Stomach (tissue), 9 donors: ENCODE data around the gene SLC6A11. TPM values are rescaled to one million over a fixed set of nuclear protein-coding genes. Genes with fewer than 3 reads are reported as not detected.

Experiments
- DNase-seq, 2 donors: peaks; one replicate each; pipeline versions ENCODE4 v3.0.0 to v3.0.0-alpha.2; 2013 to 2019
- H3K27ac ChIP-seq, 5 donors: fragments of 200-600 bp in 4 of 5; sonication (generic) in 4 of 5; one replicate each; pipeline ENCODE4 v1.5.1; 2013 to 2019; ENCODE audit warnings: mild to moderate bottlenecking in 1 of 5, moderate library complexity in 1 of 5
- H3K27me3 ChIP-seq, 3 donors: fragments of 200-600 bp; sonication (generic); one replicate each; pipeline ENCODE4 v1.5.1; 2017 to 2019; ENCODE audit warnings: mixed run types in 1 of 3
- H3K36me3 ChIP-seq, 4 donors: fragments of 200-600 bp; sonication (generic); 1 replicate in 3 of 4; 2 replicates in 1 of 4; pipeline ENCODE4 v1.5.1; 2016 to 2019
- H3K4me1 ChIP-seq, 4 donors: fragments of 200-600 bp; sonication (generic); one replicate each; pipeline ENCODE4 v1.5.1; 2016 to 2019
- H3K4me3 ChIP-seq, 4 donors: fragments of 200-600 bp; sonication (generic) in 3 of 4; one replicate each; pipeline ENCODE4 v1.5.1; 2016 to 2019; ENCODE audit warnings: mild to moderate bottlenecking in 1 of 4
- H3K9me3 ChIP-seq, 4 donors: fragments of 200-600 bp; sonication (generic); one replicate each; pipeline ENCODE4 v1.5.1; 2016 to 2019
- CTCF ChIP-seq, 7 experiments: fragments of 450-650 bp in 4 of 7; fragments of 200-600 bp in 3 of 7; sonication (generic) in 3 of 7; IDR thresholded peaks; one replicate each; pipeline ENCODE4 v1.5.1; 2016 to 2019; ENCODE audit warnings: antibody characterized with exemption in 7 of 7, control low read depth in 2 of 7, mild to moderate bottlenecking in 1 of 7
- EP300 ChIP-seq: sonication (generic); formaldehyde crosslinking; IDR thresholded peaks from one replicate; pipeline ENCODE4 v1.6.1; 2017; ENCODE audit warnings: antibody characterized with exemption
- POLR2A ChIP-seq, 4 donors: fragments of 450-650 bp; IDR thresholded peaks; one replicate each; pipeline ENCODE4 v1.6.1; 2016; ENCODE audit warnings: antibody characterized with exemption in 4 of 4, control low read depth in 2 of 4, mild to moderate bottlenecking in 1 of 4, moderate library complexity in 1 of 4
- POLR2AphosphoS5 ChIP-seq, 3 donors: sonication (generic); formaldehyde crosslinking; IDR thresholded peaks; one replicate each; pipeline ENCODE4 v1.6.1; 2016; ENCODE audit warnings: antibody characterized with exemption in 3 of 3
- WGBS, 5 donors: extraction: QIAGEN DNeasy Blood & Tissue Kit in 3 of 5; methylation state at CpG; one replicate each; pipeline versions ENCODE4 v1.1.5 to v1.1.7; 2013 to 2018; 5-methylcytosine and 5-hydroxymethylcytosine counted together
- intact Hi-C: fragments of 100-400 bp; cut with DNase I; formaldehyde crosslinking; loops from one replicate; pipeline ENCODE4 v1.15.1; 2023; ENCODE audit warnings: low total_unique reads
- polyA plus RNA-seq, 3 donors: library from polyadenylated mRNA; stranded (reverse); fragments of 200-250 nt; gene quantifications; one replicate each; pipeline ENCODE4 v1.2.3, GENCODE V29; 2013
- total RNA-seq, 5 donors: library from RNA; depleted of rRNA; stranded (reverse); fragments of >200 nt; gene quantifications; one replicate each; pipeline versions ENCODE4 v1.1.0 to v1.2.3, GENCODE V29; 2014 to 2016
- donor health status: healthy with polysubstance abuse.
- donor health status: Bipolar disorder and iron deficiency.
- donor health status: healthy.

Gene SLC6A11
- total and polyA plus RNA-seq, 8 donors, result 0.18 to 2.0 TPM; not detected in 6

DNA sequence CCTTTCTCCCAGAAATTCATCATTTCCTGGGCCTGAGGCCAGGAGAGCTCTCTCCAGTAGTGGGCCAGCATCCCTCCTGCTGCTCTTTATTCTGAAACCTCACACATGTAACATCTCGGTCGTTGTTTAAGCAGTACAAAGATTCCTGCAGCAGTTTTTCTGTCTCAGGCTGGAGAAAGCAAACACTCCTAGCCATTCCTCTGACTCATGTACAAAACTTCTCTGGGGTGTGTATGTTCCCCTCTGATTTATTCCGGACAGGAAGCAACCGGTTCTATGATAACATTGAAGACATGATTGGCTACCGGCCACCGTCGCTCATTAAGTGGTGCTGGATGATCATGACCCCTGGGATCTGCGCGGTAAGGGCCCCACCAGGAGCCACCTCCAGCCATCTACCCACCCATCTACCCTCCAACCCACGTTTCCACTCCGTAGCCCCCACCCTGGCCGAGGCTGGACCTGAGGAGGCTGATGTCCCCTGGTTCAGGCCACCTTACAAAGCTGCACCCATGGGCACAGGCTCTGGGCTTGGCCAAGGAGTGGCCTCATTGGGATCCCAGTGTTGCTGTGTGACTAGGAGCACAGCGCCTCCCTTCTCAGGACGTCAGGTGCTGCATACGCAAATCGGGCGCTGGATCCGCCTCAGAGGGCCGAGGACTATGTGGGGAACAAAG, 117.9 kb downstream of the SLC6A11 start:
- Histone ChIP-seq H3K4me3 (no peak overlapping the region), H3K27ac (no peak overlapping the region), H3K36me3 (no peaks in the 10 kb centered on the region), H3K9me3 (no peaks in the 10 kb centered on the region), H3K27me3 (peaks cover 0 to 27% (median 0%) of the 10 kb centered on the region in 3 donors), H3K4me1 (no peaks in the 10 kb centered on the region)
- TF ChIP-seq CTCF (IDR thresholded peaks at IDR 0.05) (no peak), POLR2A (IDR thresholded peaks at IDR 0.05) (no peak), POLR2AphosphoS5 (IDR thresholded peaks at IDR 0.05) (no peak), EP300 (no peak)
- intact Hi-C loops, result no loop called here
- 56 to 65% (median 60%) methylated on average over 18 to 19 of the region's 19 CpGs for WGBS, 5 donors
- peak in 1 of 2 donors; percentile 49 for DNase-seq

- H3K9me3 ChIP-seq, result no peaks in the 10 kb centered on the region
- 88 to 93% (median 92%) methylated on average over 10 to 12 of the region's 12 CpGs for WGBS, 5 donors
- no peak overlapping the region for H3K4me3 ChIP-seq
- H3K27me3 ChIP-seq, result peaks cover 0 to 36% (median 0%) of the 10 kb centered on the region in 3 donors
- H3K27ac ChIP-seq, result no peak overlapping the region
- DNase-seq, result no peak
- intact Hi-C loops, result no loop called here
- H3K36me3 ChIP-seq, result no peaks in the 10 kb centered on the region
- H3K4me1 ChIP-seq, result no peaks in the 10 kb centered on the region
- no peak for TF ChIP-seq EP300
- no peak for TF ChIP-seq POLR2AphosphoS5 (IDR thresholded peaks at IDR 0.05)
- TF ChIP-seq CTCF (IDR thresholded peaks at IDR 0.05), result no peak
- TF ChIP-seq POLR2A (IDR thresholded peaks at IDR 0.05), result no peak
Observed at GRCh38 chr3:10935028-10935427, 119.0 kb downstream of the SLC6A11 start.

DNA sequence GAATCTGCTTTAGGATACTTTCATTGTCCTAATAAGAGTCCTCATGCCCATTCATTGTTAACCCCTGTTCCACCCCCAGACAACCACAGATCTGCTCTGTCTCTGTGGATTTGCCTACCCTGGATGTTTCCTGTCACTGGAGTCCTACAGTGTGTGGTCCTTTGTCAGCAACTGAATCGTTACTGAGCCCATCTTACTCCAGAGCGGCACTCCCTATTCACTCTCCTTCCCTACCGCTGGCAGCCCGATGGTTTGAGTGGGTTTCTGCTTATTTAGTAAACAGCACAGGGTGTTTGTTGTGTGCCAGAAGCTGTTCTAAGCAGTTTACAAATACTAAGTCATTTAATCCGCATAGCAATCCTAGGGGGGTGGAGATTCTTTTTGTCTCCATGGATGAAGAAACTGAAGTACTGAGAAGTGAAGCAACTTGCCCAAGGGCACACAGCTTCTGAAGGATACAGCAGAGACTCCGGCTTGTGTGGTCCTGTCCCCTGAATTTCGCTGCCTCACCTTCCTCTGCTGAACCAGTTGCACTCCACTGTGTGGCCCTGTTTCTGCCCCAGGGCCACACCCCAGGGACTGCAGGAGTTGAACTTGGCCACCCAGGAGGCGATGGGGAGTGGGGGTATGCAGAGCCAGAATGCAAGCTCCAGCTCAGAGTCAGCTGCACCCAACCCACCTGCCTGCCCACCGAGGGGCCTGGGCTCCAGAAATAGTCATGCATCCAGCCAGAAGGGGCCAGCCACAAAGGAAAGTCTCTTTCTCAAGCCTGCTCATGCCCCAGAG, 120.0 kb downstream of the SLC6A11 start:
- TF ChIP-seq POLR2AphosphoS5 (IDR thresholded peaks at IDR 0.05), result no peak
- TF ChIP-seq EP300, result no peak
- TF ChIP-seq POLR2A (IDR thresholded peaks at IDR 0.05), result no peak
- TF ChIP-seq CTCF (IDR thresholded peaks at IDR 0.05), result no peak
- no peaks in the 10 kb centered on the region for H3K9me3 ChIP-seq

GRCh38 chr3:10936686-10937085, 120.7 kb downstream of the SLC6A11 start:
- no peak overlapping the region for H3K27ac ChIP-seq
- WGBS, 5 donors, result 69 to 79% (median 69%) methylated on average over 6 to 7 of the region's 7 CpGs
- DNase-seq, result no peak

More for the DNA sequence above, 120.0 kb downstream of the SLC6A11 start:
- WGBS, 5 donors, result 52 to 69% (median 59%) methylated on average over 9 of the region's 9 CpGs
- H3K4me3 ChIP-seq, result no peak overlapping the region
- H3K36me3 ChIP-seq, result no peaks in the 10 kb centered on the region
- H3K4me1 ChIP-seq, result no peaks in the 10 kb centered on the region
- no peak overlapping the region for H3K27ac ChIP-seq
- intact Hi-C loops, result no loop called here
- no peak for DNase-seq
- H3K27me3 ChIP-seq, result peaks cover 0 to 38% (median 0%) of the 10 kb centered on the region in 3 donors

More at GRCh38 chr3:10936686-10937085, 120.7 kb downstream of the SLC6A11 start:
- H3K9me3 ChIP-seq, result no peaks in the 10 kb centered on the region
- TF ChIP-seq POLR2A (IDR thresholded peaks at IDR 0.05) (no peak), POLR2AphosphoS5 (IDR thresholded peaks at IDR 0.05) (no peak), CTCF (IDR thresholded peaks at IDR 0.05) (no peak), EP300 (no peak)
- no peaks in the 10 kb centered on the region for H3K4me1 ChIP-seq
- intact Hi-C loops, result no loop called here
- peaks cover 0 to 38% (median 0%) of the 10 kb centered on the region in 3 donors for H3K27me3 ChIP-seq
- no peaks in the 10 kb centered on the region for H3K36me3 ChIP-seq
- no peak overlapping the region for H3K4me3 ChIP-seq
